ENCODE results near the gene HDAC4. TPM values are rescaled to one million over a fixed set of nuclear protein-coding genes. Genes with fewer than 3 reads are reported as not detected.

HDAC4 gene
- total and polyA plus RNA-seq, 3 donors from 2014 or later: 29.0 to 67.5 (median 58.7) TPM

DNA sequence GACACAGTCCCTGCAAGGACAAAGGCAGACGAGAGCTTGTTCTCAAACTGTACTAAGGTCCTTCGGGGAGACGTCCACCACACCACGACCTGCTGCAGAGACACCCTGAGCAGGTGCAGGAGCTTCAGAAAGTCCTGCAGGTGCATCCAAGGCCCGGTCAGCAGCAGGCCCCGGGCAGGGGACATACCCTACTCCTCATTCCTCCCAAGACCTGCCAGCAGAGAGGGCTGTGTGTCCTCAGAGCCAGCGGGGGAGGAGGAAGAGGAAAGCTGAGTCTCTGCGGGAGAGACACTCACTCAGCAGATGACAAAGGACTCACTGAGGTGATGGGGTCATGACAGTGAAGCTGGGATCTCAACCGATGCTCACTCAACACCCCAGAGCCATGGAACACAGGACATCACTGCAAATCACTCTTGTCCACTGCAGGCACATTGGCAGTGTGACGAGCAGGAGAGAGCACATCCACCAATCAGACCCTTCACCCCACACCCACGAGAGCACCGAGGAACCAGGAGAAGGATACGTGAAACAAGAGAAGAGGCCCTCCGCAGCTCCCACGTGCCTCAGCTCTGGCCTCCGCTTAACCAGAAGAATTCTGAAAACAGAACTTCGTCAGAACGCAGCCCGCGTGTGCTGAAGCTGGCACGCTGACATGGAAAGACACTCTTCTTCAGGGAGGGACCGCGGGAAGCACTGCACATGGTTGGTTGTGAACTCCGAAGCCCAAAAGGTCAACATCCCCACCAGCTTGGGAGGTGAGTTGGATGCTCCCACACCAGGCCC, 9.3 kb downstream of the HDAC4 start:
- intact Hi-C loops (cut with DNase I; ENCODE audit: low total_unique reads): no loop called here
- no peak for DNase-seq
- Histone ChIP-seq H3K9me3 (no peaks in the 10 kb centered on the region), H3K4me3 (no peak overlapping the region), H3K36me3 (ENCODE audit: low read depth, missing control alignments) (no peaks in the 10 kb centered on the region), H3K27me3 (no peaks in the 10 kb centered on the region), H3K27ac (no peak overlapping the region), H3K4me1 (peaks cover 3% of the 10 kb centered on the region)
- 84 to 85% methylated on average over 8 to 24 of the region's 24 CpGs for WGBS, 2 donors
- TF ChIP-seq, protein P1, sequence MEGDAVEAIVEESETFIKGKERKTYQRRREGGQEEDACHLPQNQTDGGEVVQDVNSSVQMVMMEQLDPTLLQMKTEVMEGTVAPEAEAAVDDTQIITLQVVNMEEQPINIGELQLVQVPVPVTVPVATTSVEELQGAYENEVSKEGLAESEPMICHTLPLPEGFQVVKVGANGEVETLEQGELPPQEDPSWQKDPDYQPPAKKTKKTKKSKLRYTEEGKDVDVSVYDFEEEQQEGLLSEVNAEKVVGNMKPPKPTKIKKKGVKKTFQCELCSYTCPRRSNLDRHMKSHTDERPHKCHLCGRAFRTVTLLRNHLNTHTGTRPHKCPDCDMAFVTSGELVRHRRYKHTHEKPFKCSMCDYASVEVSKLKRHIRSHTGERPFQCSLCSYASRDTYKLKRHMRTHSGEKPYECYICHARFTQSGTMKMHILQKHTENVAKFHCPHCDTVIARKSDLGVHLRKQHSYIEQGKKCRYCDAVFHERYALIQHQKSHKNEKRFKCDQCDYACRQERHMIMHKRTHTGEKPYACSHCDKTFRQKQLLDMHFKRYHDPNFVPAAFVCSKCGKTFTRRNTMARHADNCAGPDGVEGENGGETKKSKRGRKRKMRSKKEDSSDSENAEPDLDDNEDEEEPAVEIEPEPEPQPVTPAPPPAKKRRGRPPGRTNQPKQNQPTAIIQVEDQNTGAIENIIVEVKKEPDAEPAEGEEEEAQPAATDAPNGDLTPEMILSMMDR (IDR thresholded peaks at IDR 0.05): no peak
- no peak for TF ChIP-seq POLR2A (IDR thresholded peaks at IDR 0.05)

GRCh38 chr2:239390546-239391285, 10.1 kb downstream of the HDAC4 start:
- 91 to 93% methylated on average over 3 to 26 of the region's 26 CpGs for WGBS, 2 donors
- Histone ChIP-seq H3K4me3 (no peak overlapping the region), H3K9me3 (no peaks in the 10 kb centered on the region), H3K27me3 (no peaks in the 10 kb centered on the region), H3K27ac (no peak overlapping the region), H3K36me3 (ENCODE audit: low read depth, missing control alignments) (no peaks in the 10 kb centered on the region), H3K4me1 (peaks cover 3% of the 10 kb centered on the region)
- DNase-seq: no peak
- TF ChIP-seq, protein P1 (IDR thresholded peaks at IDR 0.05): no peak
- TF ChIP-seq POLR2A (IDR thresholded peaks at IDR 0.05): no peak
- intact Hi-C loops (cut with DNase I; ENCODE audit: low total_unique reads): no loop called here

DNA sequence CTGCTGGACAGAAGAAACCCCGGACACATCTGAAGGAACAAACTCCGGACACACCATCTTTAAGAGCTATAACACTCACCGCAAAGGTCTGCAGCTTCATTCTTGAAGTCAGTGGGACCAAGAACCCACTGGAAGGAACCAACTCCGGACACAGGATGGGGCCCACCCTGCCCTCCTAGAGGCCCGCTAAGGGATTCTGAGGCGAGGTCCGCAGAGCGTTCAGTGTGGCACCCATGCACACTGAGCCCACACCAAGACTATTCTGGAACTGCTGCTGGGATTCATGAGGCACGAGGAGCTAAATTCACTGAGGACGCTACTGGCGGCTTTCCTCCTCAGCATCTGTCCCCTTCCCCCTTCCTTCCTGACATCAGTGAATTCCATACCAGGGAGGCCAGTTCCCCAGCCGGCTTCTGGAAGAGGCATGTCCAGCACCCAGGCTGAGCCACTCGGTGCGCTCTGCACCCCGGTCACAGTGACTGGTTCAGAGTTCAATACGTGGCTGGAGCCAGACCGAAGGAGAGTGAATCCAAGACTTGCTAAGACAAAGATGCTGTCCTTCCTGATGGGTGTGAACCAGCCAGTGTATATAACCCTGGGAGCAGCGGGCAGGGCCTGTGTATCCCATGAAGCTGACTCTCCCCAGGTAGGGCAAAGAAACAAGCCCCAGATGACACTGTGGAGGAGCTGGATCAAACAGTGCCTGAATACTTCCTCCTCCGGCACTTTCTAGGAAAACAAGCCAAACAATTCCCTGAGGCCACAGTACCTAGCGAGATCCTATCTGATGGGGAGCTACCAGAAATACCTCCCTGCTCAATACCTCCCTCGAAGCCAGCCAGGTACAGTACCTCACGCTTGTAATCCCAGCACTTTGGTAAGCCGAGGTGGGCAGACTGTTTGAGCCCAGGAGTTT, 11.1 kb downstream of the HDAC4 start:
- TF ChIP-seq POLR2A (IDR thresholded peaks at IDR 0.05): no peak
- TF ChIP-seq, protein P1 (IDR thresholded peaks at IDR 0.05): no peak
- WGBS, 2 donors: 93 to 96% methylated on average over 22 to 23 of the region's 23 CpGs
- intact Hi-C loops (cut with DNase I; ENCODE audit: low total_unique reads): no loop called here
- no peak overlapping the region for H3K27ac ChIP-seq
- H3K4me1 ChIP-seq: peaks cover 3% of the 10 kb centered on the region
- no peaks in the 10 kb centered on the region for H3K36me3 ChIP-seq (ENCODE audit: low read depth, missing control alignments)
- no peaks in the 10 kb centered on the region for H3K27me3 ChIP-seq
- H3K9me3 ChIP-seq: no peaks in the 10 kb centered on the region
- DNase-seq: no peak
- no peak overlapping the region for H3K4me3 ChIP-seq

- H3K9me3 ChIP-seq: no peaks in the 10 kb centered on the region
- peaks cover 2% of the 10 kb centered on the region for H3K4me1 ChIP-seq
- intact Hi-C loops (cut with DNase I; ENCODE audit: low total_unique reads): no loop called here
- no peaks in the 10 kb centered on the region for H3K27me3 ChIP-seq
- H3K27ac ChIP-seq: no peak overlapping the region
- TF ChIP-seq, protein P1 (IDR thresholded peaks at IDR 0.05): no peak
- no peak for TF ChIP-seq POLR2A (IDR thresholded peaks at IDR 0.05)
- no peaks in the 10 kb centered on the region for H3K36me3 ChIP-seq (ENCODE audit: low read depth, missing control alignments)
- DNase-seq: no peak
- H3K4me3 ChIP-seq: no peak overlapping the region
- 93 to 97% methylated on average over 16 to 20 of the region's 20 CpGs for WGBS, 2 donors
Measured at GRCh38 chr2:239388236-239389151, 12.3 kb downstream of the HDAC4 start.

Measured in testis (tissue), 3 donors.